GM21529 (cell line): ENCODE results near the gene SHOC2.

Experiments
- ATAC-seq: cut with Tn5 transposase; IDR thresholded peaks from one replicate; pipeline ENCODE4 v1.9.1; 2021; ENCODE audit not compliant: unreplicated experiment

SHOC2 gene

GRCh38 chr10:110919349-110919931 is at the start of gene SHOC2:
SHOC2 (plus strand) TSS chr10:110919604; CDS start chr10:110964359, 44,755 bp downstream.
- ATAC-seq: peak; percentile 9

GRCh38 chr10:110870823-110871297 is 48.5 kb upstream of the SHOC2 start:
- no peak for ATAC-seq

- peak; percentile 77 for ATAC-seq
These were observed 47.9 kb upstream of the SHOC2 start, which contains the start of gene PDCD4 for GRCh38 chr10:110871298-110872084. PDCD4 (plus strand) TSS chr10:110871928; CDS start chr10:110876028, 4,100 bp downstream.

- ATAC-seq: peak; percentile 38
These were observed 47.0 kb upstream of the SHOC2 start for GRCh38 chr10:110872145-110872983.

- no peak for ATAC-seq
These were observed 46.1 kb upstream of the SHOC2 start for GRCh38 chr10:110872984-110873923.

- no peak for ATAC-seq
These were observed 45.5 kb upstream of the SHOC2 start for GRCh38 chr10:110873951-110874350.

- no peak for ATAC-seq
These were observed 43.4 kb upstream of the SHOC2 start for GRCh38 chr10:110876000-110876399.

- no peak for ATAC-seq
These were observed 42.6 kb upstream of the SHOC2 start for GRCh38 chr10:110876788-110877187.

- ATAC-seq: no peak
These were observed 39.4 kb upstream of the SHOC2 start for GRCh38 chr10:110880012-110880411.

GRCh38 chr10:110881247-110881646 is 38.2 kb upstream of the SHOC2 start:
- ATAC-seq: no peak

- no peak for ATAC-seq
These were observed 37.5 kb upstream of the SHOC2 start for GRCh38 chr10:110881905-110882304.

GRCh38 chr10:110883924-110884323 is 35.5 kb upstream of the SHOC2 start:
- ATAC-seq: no peak

- no peak for ATAC-seq
These were observed 33.3 kb upstream of the SHOC2 start for GRCh38 chr10:110885932-110886674.

- ATAC-seq: no peak
These were observed 31.8 kb upstream of the SHOC2 start for GRCh38 chr10:110887560-110887959.

GRCh38 chr10:110892602-110893288 is 26.7 kb upstream of the SHOC2 start:
- no peak for ATAC-seq

- ATAC-seq: peak; percentile 73
These were observed 25.7 kb upstream of the SHOC2 start for GRCh38 chr10:110893559-110894179.

GRCh38 chr10:110897184-110897583 is 22.2 kb upstream of the SHOC2 start:
- ATAC-seq: no peak

GRCh38 chr10:110898391-110898790 is 21.0 kb upstream of the SHOC2 start:
- ATAC-seq: no peak

- no peak for ATAC-seq
These were observed 18.4 kb upstream of the SHOC2 start for GRCh38 chr10:110900983-110901382.
